Measurements from ENCODE around the gene NCK2.

DNA sequence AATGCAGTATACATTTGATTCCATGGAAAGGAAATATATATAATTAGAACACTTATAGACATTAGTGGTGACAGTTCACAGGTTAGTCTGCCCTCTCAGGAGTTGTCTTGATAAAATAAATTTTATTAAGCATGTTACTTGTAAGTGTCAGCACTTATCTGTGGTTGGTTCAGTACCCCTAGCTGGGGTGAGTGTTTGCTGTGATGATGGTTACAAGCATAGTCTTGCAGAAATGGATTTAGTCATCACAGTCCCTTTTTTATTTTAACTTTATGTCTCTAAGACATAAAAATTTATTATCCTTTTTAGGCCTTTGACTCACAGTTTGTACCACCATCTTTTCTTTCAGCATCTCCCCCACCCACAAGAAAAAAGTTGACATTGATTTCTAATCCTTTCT lies 52.1 kb downstream of the NCK2 start:
- TF ChIP-seq, protein P1, sequence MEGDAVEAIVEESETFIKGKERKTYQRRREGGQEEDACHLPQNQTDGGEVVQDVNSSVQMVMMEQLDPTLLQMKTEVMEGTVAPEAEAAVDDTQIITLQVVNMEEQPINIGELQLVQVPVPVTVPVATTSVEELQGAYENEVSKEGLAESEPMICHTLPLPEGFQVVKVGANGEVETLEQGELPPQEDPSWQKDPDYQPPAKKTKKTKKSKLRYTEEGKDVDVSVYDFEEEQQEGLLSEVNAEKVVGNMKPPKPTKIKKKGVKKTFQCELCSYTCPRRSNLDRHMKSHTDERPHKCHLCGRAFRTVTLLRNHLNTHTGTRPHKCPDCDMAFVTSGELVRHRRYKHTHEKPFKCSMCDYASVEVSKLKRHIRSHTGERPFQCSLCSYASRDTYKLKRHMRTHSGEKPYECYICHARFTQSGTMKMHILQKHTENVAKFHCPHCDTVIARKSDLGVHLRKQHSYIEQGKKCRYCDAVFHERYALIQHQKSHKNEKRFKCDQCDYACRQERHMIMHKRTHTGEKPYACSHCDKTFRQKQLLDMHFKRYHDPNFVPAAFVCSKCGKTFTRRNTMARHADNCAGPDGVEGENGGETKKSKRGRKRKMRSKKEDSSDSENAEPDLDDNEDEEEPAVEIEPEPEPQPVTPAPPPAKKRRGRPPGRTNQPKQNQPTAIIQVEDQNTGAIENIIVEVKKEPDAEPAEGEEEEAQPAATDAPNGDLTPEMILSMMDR (IDR thresholded peaks at IDR 0.05; ENCODE audit: low read length): no peak
- TF ChIP-seq EZH2 (IDR thresholded peaks at IDR 0.05; ENCODE audit: borderline replicate concordance, low read length): no peak
